K562 (cell line): Measurements from ENCODE around the gene CASD1. TPM values are rescaled to one million over a fixed set of nuclear protein-coding genes. Genes with fewer than 3 reads are reported as not detected.

ENCODE experiments used
- ATAC-seq: fragments of 200-7000 bp; cut with Tn5 transposase; 3 replicates; pipeline ENCODE4 v1.9.1; 2020; ENCODE audit warnings: moderate library complexity
- BruUV-seq: library from RNA; stranded (reverse); fragments of 400-500 nt; replicated peaks from 2 replicates; lab custom pipeline; 2021; lab: Mats Ljungman, UMichigan
- CTCF ChIA-PET: fragments of 300-600 bp; formaldehyde crosslinking; extraction: SDS; loops from one replicate; lab custom pipeline; 2021; ENCODE audit warnings: low intra/inter-chr PET ratio; lab: Yijun Ruan, JAX
- POLR2A ChIA-PET: fragments of 300-600, 350-650 bp; sonication (Branson Sonifier 250); formaldehyde crosslinking; extraction: SDS; loops from one replicate; lab custom pipeline; 2021; ENCODE audit warnings: antibody characterized with exemption, inconsistent platforms; lab: Yijun Ruan, JAX
- DNase-seq, 4 experiments: peaks; one replicate each; pipeline versions ENCODE4 v3.0.0 to v3.0.0-alpha.2; 2011 to 2018; ENCODE audit warnings: low spot score in 3 of 4, mixed read lengths in 3 of 4; ENCODE audit errors: extremely low read depth in 1 of 4
- FAIRE-seq: peaks from 2 replicates; lab custom pipeline; 2011; peaks lifted over from hg19 to GRCh38; lab: Jason Lieb, UNC
- H2AFZ ChIP-seq: 2 replicates; pipeline ENCODE4 v1.6.0; 2011; ENCODE audit warnings: low read depth, low read length, control low read depth, inconsistent platforms
- H3K27ac ChIP-seq: fragments of 200-600 bp; 3 replicates; pipeline ENCODE4 v1.8.0; 2011; ENCODE audit warnings: low read depth, mild to moderate bottlenecking, control low read depth, inconsistent platforms, low read length, moderate library complexity, mixed read lengths; ENCODE audit errors: extremely low read depth
- H3K27me3 ChIP-seq, 2 experiments: fragments of 300-600 bp in 1 of 2; 2 replicates in 1 of 2; 3 replicates in 1 of 2; pipeline versions ENCODE4 v1.6.0 to v1.8.0; 2011; ENCODE audit warnings: inconsistent platforms in 2 of 2, low read length in 2 of 2, mild to moderate bottlenecking in 1 of 2, mixed read lengths in 1 of 2, moderate library complexity in 1 of 2; ENCODE audit not compliant: control insufficient read depth in 2 of 2, insufficient read depth in 2 of 2
- H3K36me3 ChIP-seq: fragments of 300-600 bp; 3 replicates; pipeline ENCODE4 v1.8.0; 2011; ENCODE audit warnings: mild to moderate bottlenecking, low read length, inconsistent platforms; ENCODE audit not compliant: control insufficient read depth, insufficient read depth
- H3K4me1 ChIP-seq, 2 experiments: fragments of 200-600 bp in 1 of 2; replicated peaks in 1 of 2; 2 replicates in 1 of 2; 3 replicates in 1 of 2; pipeline versions ENCODE4 v1.5.1 to v1.8.0; 2011; ENCODE audit warnings: inconsistent platforms in 2 of 2, low read length in 2 of 2, mild to moderate bottlenecking in 1 of 2, mixed read lengths in 1 of 2, moderate library complexity in 1 of 2; ENCODE audit not compliant: control insufficient read depth in 2 of 2, insufficient read depth in 2 of 2
- H3K4me2 ChIP-seq: 2 replicates; pipeline ENCODE4 v1.6.1; 2011; ENCODE audit warnings: low read length, control low read depth, inconsistent platforms, mixed read lengths; ENCODE audit not compliant: insufficient read depth
- H3K4me3 ChIP-seq: fragments of 200-600 bp; sonication (generic), shearing (Covaris generic); 2 replicates; pipeline ENCODE4 v1.5.1; 2016; ENCODE audit warnings: control low read depth, inconsistent platforms
- H3K79me2 ChIP-seq: fragments of 200-600 bp; 3 replicates; pipeline ENCODE4 v1.8.0; 2011; ENCODE audit warnings: low read length, inconsistent platforms; ENCODE audit not compliant: control insufficient read depth, insufficient read depth
- H3K9ac ChIP-seq, 2 experiments: 2 replicates each; pipeline versions ENCODE4 v1.6.0 to v1.6.1; 2011; ENCODE audit warnings: low read depth in 2 of 2, low read length in 2 of 2, control low read depth in 1 of 2, inconsistent platforms in 1 of 2, mild to moderate bottlenecking in 1 of 2, mixed read lengths in 1 of 2; ENCODE audit not compliant: insufficient read depth in 1 of 2
- H3K9me1 ChIP-seq: one replicate; pipeline ENCODE4 v1.6.0; 2011; ENCODE audit warnings: inconsistent platforms, mild to moderate bottlenecking, low read length, moderate library complexity; ENCODE audit not compliant: control insufficient read depth, insufficient read depth
- H3K9me3 ChIP-seq: replicated peaks from 2 replicates; pipeline ENCODE4 v1.5.1; 2011; ENCODE audit warnings: low read depth, low read length, inconsistent platforms; ENCODE audit not compliant: control insufficient read depth, insufficient read depth
- H4K20me1 ChIP-seq: replicated peaks from 2 replicates; pipeline ENCODE4 v1.6.1; 2011; ENCODE audit warnings: low read length, inconsistent platforms, mixed read lengths; ENCODE audit not compliant: control insufficient read depth, insufficient read depth
- ARID1B ChIP-seq: fragments of 450-650 bp; IDR thresholded peaks from 2 replicates; pipeline ENCODE4 v1.6.1; 2016; ENCODE audit warnings: antibody characterized with exemption, mild to moderate bottlenecking, inconsistent platforms
- CREB5 ChIP-seq: fragments of 250-450 bp; sonication (Bioruptor Pico); IDR thresholded peaks from 2 replicates; pipeline ENCODE4 v1.5.0; 2020; ENCODE audit warnings: mild to moderate bottlenecking
- NELFE ChIP-seq: IDR thresholded peaks from 2 replicates; pipeline ENCODE4 v1.6.1; 2011; ENCODE audit warnings: mild to moderate bottlenecking; ENCODE audit not compliant: insufficient read depth, insufficient read length
- ZNF280B ChIP-seq: fragments of 250-450 bp; sonication (Bioruptor Pico); IDR thresholded peaks from 2 replicates; pipeline ENCODE4 v1.5.1; 2021; ENCODE audit warnings: mild to moderate bottlenecking
- ZNF584 ChIP-seq: fragments of 200-800 bp; sonication (Bioruptor generic); IDR thresholded peaks from 2 replicates; pipeline ENCODE4 v1.6.1; 2016; ENCODE audit warnings: low read depth, mild to moderate bottlenecking, missing genetic modification characterization, missing compliant biosample characterization
- WGBS: fragments of 100-300 bp; shearing (Covaris generic); methylation state at CpG from one replicate; pipeline ENCODE4 v1.1.6; 2016; ENCODE audit warnings: low coverage, mixed read lengths; ENCODE audit not compliant: insufficient coverage; ENCODE audit errors: missing lambda C conversion rate; 5-methylcytosine and 5-hydroxymethylcytosine counted together
- in situ Hi-C: fragments of 300-500 bp; cut with MboI; formaldehyde crosslinking; loops from 4 replicates; pipeline ENCODE4 v1.15.0; 2018; ENCODE audit warnings: inconsistent platforms, mixed read lengths
- intact Hi-C: fragments of 100-400 bp; cut with micrococcal nuclease; formaldehyde crosslinking; loops from 2 replicates; pipeline ENCODE4 v1.14.2; 2022
- polyA plus RNA-seq, 8 experiments: library from polyadenylated mRNA; depleted of rRNA in 4 of 8; stranded (reverse) in 5 of 8; unstranded in 3 of 8; fragments of >200 nt; fragmentation: Nextera tagmentation in 2 of 8; fragmentation: Illumina TruSeq in 1 of 8; extraction: Ambion mirVana in 2 of 8; extraction: Trizol in 1 of 8; gene quantifications; 2 replicates each; pipeline versions ENCODE4 v1.2.1 to v1.2.3, GENCODE V29; 2011 to 2014; ENCODE audit warnings: inconsistent platforms in 1 of 8, missing spikeins in 1 of 8
- total RNA-seq, 7 experiments: library from RNA; depleted of rRNA in 6 of 7; stranded (reverse); fragments of >200 nt in 6 of 7; fragmentation: Illumina TruSeq in 2 of 7; extraction: Trizol in 2 of 7; gene quantifications; 2 replicates each; pipeline versions ENCODE4 v1.2.1 to v1.2.3, GENCODE V29; 2011 to 2021; ENCODE audit warnings: low replicate concordance in 1 of 7

Gene CASD1
- total and polyA plus RNA-seq, 9 of the 15 experiments (the other 6 are each of a cell fraction or from before 2014, with no cell fraction given): 1.2 to 8.2 (median 4.8) TPM

GRCh38 chr7:94600267-94600666 lies 90.7 kb downstream of the CASD1 start (continued):
- TF ChIP-seq CREB5 (CRISPR knock-in tag) (no peak), ZNF280B (no peak)
- TF ChIP-seq, all 486 proteins: peak for 0

GRCh38 chr7:94602181-94602580 lies 92.6 kb downstream of the CASD1 start:
- ChIA-PET CTCF (no interaction called here), POLR2A (no interaction called here)
- Histone ChIP-seq H3K79me2 (no peaks in the 10 kb centered on the region), H3K9ac (no peak overlapping the region), H4K20me1 (no peaks in the 10 kb centered on the region), H3K4me1 (no peaks in the 10 kb centered on the region), H3K27ac (no peak overlapping the region), H3K9me1 (no peaks in the 10 kb centered on the region), H3K36me3 (no peaks in the 10 kb centered on the region), H3K9me3 (no peaks in the 10 kb centered on the region), H3K4me2 (no peak overlapping the region), H3K4me3 (no peak overlapping the region), H2AFZ (no peak overlapping the region), H3K27me3 (no peaks in the 10 kb centered on the region)
- BruUV-seq: no TSS peak
- intact Hi-C loops (no loop called here), in situ Hi-C loops (no loop called here)
- no peak for DNase-seq
- no peak for ATAC-seq
- FAIRE-seq: no peak
- 0% methylated on average over 1 of the region's 1 CpG for WGBS
- TF ChIP-seq NELFE (no peak), ARID1B (no peak), ZNF280B (no peak), ZNF584 (CRISPR knock-in tag) (no peak)
